NCI-H1694 treated with DMSO at 0.1 percent for 48 hours (cell line): Measurements from ENCODE around the gene RAB11FIP3.
"Not testable (repeated sequence)": the region's sequence is repeated elsewhere in the genome, so short reads cannot be mapped to it uniquely, and the experiment has no call there.

Experiments
- DNase-seq: peaks from one replicate; lab custom pipeline; 2025; lab: John Stamatoyannopoulos, UW

RAB11FIP3 gene

GRCh38 chr16:391885-392335 is 33.5 kb upstream of the RAB11FIP3 start:
- peak; percentile 33 for DNase-seq

GRCh38 chr16:392450-393030 is 32.9 kb upstream of the RAB11FIP3 start:
- no peak for DNase-seq

GRCh38 chr16:396199-396598 is 29.2 kb upstream of the RAB11FIP3 start:
- DNase-seq, result no peak

- peak; percentile 51 for DNase-seq
Observed at GRCh38 chr16:396605-397004, 28.8 kb upstream of the RAB11FIP3 start.

GRCh38 chr16:397135-397661 is 28.3 kb upstream of the RAB11FIP3 start, which contains the start of gene NME4:
TSS of gene NME4 (plus strand) at chr16:397199. CDS start at chr16:397223, 24 bp downstream.
- no peak for DNase-seq

GRCh38 chr16:397736-398332 is 27.6 kb upstream of the RAB11FIP3 start:
- peak; percentile 8 for DNase-seq

- no peak for DNase-seq
Observed at GRCh38 chr16:398561-399339, 26.7 kb upstream of the RAB11FIP3 start.

GRCh38 chr16:399340-400019 is 26.0 kb upstream of the RAB11FIP3 start:
- no peak for DNase-seq

- DNase-seq, result no peak
Observed at GRCh38 chr16:400061-400591, 25.3 kb upstream of the RAB11FIP3 start.

GRCh38 chr16:401468-402348 is 23.7 kb upstream of the RAB11FIP3 start, which contains the start of gene DECR2:
TSS of gene DECR2 (plus strand) at chr16:401885. CDS start at chr16:401964, 79 bp downstream.
- peak; percentile 78 for DNase-seq

- no peak for DNase-seq
Observed at GRCh38 chr16:404971-405486, 20.4 kb upstream of the RAB11FIP3 start.

- no peak for DNase-seq
Observed at GRCh38 chr16:405548-406506, 19.6 kb upstream of the RAB11FIP3 start.

GRCh38 chr16:407253-407652 is 18.2 kb upstream of the RAB11FIP3 start:
- no peak for DNase-seq

- DNase-seq, result no peak
Observed at GRCh38 chr16:410516-411178, 14.8 kb upstream of the RAB11FIP3 start.

- DNase-seq, result no peak
Observed at GRCh38 chr16:411576-412265, 13.7 kb upstream of the RAB11FIP3 start.

GRCh38 chr16:414395-415169 is 10.9 kb upstream of the RAB11FIP3 start:
- DNase-seq, result no peak

GRCh38 chr16:415170-415498 is 10.3 kb upstream of the RAB11FIP3 start:
- DNase-seq, result not testable (repeated sequence)

GRCh38 chr16:422179-422578 is 3.3 kb upstream of the RAB11FIP3 start:
- DNase-seq, result not testable (repeated sequence)
